ENCODE results near the gene CD248.
"Not testable (repeated sequence)": the region's sequence is repeated elsewhere in the genome, so short reads cannot be mapped to it uniquely, and the experiment has no call there.

CD248 gene

DNA sequence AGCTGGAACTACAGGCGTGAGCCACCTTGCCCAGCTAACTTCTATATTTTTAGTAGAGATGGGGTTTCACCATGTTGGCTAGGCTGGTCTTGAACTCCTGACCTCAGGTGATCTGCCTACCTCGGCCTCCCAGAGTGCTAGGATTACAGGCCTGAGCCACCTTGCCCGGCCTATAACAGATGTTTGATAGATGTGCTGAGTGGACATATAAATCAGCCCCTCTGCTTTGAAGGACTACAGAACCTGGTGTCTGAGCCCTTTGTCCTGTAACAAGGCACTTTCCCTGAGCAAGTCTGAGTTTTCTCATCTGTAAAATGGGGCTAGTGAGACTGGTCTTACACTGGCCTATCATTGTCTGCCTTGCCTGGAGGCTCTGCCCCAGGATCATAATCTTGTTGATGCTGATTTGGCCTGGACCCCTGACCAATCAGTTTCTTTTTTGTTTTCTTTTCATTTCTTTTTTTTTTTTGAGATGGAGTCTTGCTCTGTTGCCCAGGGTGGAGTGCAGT is 12.4 kb upstream of the CD248 start:
- no peak for DNase-seq (ENCODE audit: low spot score)

DNA sequence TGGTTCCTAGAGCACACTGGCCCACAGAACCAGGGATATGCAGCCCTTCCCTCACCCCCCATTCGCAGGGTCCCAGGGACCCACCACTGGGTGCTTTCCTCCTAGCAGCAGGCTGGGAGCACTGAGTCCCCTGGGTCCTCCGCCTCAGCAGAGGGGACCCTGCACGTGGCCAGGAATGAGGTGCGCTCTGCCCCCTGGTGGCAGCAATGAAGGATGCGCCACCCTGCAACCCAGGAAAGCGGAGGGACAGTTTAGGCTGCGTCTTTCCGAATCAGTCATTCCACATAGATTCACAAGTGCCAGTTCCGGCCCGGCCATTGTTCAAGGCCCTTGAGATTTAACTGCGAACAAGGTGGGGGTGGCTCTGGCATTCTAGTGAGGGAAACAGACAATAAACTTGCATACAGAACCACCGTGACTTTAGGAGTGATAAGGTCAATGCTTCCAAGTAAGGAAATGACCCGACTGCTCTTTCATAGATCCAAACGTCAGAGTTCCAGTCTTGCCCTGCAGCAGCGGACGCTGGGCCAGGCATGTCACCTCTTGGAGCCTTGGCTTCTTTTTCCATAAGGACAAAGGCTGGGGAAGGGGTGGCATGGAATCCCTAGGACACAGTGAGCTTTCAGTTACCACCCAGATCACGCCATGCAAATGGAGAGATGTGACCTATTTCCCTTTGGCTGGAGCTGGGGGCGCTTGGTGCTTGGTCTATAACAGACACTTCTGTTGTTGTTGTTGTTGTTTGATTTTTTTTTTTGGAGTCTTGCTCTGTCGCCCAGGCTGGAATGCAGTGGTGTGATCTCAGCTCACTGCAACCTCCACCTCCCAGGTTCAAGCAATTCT is 11.7 kb upstream of the CD248 start:
- DNase-seq (ENCODE audit: low spot score): peak; percentile 83

DNA sequence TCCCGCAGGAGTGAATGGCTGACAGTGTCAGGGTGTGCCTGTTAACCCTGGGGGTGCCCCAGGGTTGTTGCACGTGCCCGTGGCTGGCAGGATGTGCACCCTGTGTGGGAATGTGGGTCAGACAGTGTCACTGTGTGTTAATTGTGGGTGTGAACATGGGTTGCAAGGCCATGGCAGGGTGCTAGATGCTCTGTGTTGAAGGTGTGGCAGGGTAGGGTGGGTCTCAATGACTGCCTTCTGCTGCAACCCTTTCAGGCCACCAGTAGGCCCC is 11.1 kb upstream of the CD248 start:
- no peak for DNase-seq (ENCODE audit: low spot score)

DNA sequence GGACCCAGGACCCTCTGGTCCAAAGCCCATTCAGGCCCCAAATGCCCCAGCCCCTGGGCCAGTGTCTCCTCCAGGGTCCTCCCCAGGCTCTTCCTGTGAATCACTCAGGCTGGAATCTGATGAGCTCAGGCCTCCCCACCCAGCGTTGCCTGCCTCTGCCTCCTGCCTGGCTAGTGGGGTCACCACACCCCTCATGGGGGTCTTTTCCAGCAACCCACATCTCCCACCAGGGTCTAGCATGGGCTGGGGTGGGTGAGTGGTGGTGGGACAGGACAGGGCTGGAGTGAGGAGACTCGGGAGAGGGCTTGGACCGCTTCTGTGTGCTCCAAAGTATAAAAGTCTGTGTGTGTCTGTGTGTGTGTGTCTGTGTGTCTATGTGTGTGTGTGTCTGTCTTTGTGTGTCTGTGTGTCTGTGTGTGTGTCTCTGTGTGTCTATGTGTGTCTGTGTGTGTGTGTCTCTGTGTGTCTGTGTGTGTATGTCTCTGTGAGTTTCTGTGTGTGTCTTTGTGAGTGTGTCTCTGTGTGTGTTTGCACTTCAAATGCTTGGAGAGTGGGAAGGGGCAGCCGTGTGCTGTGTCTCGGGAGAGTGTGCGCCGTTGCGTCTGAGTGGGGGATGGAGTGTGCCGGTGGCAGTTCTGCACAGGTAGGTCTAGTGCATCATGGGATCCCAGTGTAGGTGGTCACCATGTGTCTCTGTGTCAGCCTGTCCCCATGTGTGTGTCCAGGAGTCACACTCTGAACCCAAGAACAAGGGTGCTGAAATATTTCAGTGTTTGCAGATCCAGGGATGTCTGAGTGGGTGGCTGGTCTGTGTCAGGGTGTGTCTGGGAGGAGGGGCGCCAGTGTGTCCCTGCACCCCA is 10.6 kb upstream of the CD248 start:
- no peak for DNase-seq (ENCODE audit: low spot score)

DNA sequence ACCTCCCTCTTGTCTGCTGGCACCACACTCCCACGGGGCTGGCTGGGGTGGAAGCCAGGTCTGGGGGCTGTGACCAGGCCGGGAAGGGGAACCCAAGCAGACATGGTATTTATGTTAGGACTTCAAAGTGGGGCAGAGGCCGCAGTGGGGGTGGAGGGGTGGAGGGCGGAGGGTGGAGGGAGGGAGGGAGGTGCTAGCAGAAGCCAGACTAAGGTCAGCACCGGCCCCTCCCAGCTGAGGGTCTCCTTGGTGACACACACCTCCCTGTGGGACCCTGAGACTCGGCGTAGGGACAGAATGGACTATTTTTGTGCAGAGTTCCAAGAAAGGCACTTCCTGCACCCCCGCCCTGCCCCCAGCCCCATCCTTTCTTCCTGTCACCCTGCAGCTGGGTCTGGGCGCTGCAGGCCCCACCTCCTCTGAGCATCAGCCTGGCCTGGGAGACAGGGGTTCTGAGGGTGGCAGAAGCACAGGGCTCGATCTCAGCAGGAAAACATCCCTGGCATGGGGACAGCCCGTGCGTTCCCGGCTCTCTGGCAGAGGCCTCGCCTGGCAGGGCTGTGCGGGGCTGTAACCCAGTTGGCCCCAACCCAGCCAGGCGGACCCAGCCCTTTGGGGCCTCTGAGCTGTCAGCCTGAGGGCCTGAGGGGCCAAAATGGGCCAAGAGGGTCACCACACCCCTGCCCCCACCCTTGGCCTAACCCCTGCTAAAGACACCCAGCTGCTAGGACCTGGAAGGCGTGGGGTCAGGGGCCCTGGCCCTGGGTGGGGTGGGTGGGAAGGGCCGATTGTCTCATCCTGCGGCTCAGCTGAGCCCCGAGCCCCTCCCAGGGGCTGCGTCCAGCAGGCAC is 9.6 kb upstream of the CD248 start:
- peak; percentile 59 for DNase-seq (ENCODE audit: low spot score)

DNA sequence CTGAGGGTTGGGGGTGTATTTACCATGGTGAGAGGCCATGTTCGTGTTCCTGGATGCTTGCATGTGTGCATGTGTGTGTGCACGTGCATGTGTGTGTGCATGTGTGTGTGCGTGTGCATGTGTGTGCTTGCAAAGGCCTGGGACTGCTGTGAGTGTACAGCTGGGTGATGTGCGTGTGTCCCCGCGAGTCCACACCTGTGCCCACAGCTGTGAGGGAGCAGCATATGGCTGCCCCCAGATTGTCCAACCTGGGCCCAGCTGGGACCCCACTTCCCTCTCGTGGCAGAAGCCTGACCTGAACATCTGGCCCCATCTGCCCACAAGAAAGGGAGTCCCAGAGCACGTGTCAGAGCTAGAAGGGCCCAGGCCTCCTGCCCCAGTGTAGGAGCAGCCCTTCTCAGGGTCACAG is 8.4 kb upstream of the CD248 start:
- no peak for DNase-seq (ENCODE audit: low spot score)

DNA sequence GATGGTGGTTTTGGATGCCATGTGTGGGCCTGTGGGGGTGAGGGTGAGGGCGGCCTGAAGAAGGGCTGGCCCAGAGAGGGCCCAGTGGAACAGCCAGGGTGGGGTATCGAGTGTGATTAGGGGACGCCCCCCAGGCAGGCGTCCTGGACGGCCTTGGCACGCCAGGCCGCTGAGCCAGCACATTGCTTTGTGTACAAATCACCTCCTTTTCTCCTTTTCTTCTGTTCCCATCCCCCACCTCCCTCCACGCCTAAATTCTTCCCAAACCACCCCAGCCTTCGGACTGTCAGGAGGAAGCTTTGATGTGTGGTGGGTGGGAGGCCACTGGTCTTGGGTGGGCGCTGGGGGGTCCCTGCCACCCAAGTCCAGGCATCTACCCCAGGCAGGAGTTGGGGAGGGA is 7.8 kb upstream of the CD248 start:
- no peak for DNase-seq (ENCODE audit: low spot score)

DNA sequence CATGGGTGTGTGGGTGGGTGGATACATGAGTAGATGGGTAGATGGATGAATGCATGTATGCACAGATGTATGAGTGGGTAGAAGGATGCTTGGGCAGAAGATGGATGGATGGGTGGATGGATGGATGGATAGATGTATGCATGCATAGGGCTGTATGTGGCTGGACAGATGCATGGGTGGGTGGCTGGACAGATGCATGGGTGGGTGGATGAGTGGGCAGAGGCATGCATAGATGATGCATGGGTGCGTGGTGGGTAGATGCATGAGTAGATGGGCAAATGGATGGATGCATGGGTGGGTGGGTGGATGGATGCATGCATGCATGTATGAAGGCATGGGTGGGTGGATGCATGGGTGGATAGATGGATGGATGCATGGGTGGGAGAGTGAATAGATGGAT is 6.8 kb upstream of the CD248 start:
- DNase-seq (ENCODE audit: low spot score): no peak

DNA sequence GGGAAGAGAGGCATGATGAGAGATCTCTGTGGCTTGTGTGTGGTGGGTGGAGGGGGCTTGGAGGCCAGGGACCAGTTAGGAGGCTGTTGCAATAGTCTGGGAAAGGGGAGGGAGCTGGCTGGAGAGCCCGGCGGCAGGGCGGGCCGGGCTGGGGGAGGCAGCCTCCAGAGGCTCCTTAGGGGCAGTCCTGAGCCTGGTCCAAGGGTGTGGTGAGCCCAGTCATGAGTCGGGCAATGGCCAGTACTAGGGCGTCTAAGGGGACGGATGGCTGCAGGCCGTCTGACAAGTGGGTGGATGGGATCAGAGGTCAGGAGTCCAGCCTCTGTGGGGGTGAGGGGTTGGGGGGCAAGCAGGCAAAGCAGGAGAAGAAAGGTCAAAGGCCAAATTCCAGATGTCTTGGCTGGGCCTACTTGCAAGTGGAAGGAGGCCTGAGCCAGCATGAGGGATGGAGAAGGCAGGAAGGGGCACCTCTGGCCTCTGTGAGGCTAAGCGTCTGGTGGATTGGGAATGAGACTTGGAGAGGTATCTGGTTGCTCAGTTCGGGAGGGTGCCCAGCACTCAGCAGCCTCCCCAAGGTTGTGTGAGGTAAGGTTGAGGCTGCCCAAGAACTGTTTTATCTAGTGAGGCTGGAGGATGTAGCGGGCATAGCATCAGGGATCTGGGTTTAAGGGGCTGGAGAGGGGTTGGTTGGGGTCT is 6.0 kb upstream of the CD248 start:
- DNase-seq (ENCODE audit: low spot score): no peak

DNA sequence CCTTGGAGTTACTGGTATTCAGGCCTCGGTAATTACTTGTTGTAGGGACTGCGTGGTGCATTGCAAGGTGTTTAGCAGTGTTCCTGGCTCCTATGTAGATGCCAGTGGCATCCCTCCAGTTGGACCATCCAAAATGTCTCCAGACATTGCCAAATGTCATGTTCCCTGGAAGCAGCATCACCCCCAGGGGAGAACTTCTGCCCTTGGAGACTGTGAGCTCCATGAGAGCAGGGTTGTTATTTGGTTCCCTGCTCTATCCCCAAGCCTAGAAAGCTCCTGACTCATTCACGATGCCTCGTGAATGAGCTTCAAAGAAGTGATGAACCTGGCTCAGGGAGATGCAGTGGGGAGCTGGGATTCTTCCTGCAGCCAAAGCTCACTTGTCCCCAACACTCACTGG is 4.8 kb upstream of the CD248 start:
- DNase-seq (ENCODE audit: low spot score): no peak

DNA sequence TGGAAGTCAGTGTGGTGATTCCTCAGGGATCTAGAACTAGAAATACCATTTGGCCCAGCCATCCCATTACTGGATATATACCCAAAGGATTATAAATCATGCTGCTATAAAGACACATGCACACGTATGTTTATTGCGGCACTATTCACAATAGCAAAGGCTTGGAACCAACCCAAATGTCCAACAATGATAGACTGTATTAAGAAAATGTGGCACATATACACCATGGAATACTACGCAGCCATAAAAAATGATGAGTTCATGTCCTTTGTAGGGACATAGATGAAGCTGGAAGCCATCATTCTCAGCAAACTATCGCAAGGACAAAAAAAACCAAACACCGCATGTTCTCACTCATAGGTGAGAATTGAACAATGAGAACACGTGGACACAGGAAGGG is 3.9 kb upstream of the CD248 start:
- DNase-seq (ENCODE audit: low spot score): not testable (repeated sequence)

DNA sequence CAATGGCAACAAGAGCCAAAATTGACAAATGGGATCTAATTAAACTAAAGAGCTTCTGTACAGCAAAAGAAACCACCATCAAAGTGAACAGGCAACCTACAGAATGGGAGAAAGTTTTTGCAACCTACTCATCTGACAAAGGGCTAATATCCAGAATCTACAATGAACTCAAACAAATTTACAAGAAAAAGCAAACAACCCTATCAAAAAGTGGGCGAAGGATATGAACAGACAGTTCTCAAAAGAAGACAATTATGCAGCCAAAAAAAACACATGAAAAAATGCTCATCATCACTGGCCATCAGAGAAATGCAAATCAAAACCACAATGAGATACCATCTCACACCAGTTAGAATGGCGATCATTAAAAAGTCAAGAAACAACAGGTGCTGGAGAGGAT is 3.4 kb upstream of the CD248 start:
- DNase-seq (ENCODE audit: low spot score): not testable (repeated sequence)

DNA sequence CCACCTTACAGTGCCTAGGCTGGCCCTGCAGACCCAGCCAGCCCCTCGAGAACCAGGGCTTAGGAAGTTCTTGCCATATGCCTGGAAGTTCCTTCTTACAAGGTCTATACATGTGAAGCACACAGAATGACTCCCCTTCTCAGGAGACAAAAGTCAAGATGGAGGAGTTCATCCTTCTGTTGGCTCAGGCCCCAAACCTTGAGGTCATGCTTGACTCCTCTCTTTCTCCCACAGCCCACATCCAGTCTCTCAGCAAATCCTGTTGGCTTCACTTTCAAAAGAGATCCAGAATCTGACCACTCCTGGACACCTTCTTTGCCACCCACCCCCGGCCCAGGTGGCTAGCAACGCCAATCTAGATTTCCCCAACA is 1.7 kb upstream of the CD248 start:
- DNase-seq (ENCODE audit: low spot score): no peak

DNA sequence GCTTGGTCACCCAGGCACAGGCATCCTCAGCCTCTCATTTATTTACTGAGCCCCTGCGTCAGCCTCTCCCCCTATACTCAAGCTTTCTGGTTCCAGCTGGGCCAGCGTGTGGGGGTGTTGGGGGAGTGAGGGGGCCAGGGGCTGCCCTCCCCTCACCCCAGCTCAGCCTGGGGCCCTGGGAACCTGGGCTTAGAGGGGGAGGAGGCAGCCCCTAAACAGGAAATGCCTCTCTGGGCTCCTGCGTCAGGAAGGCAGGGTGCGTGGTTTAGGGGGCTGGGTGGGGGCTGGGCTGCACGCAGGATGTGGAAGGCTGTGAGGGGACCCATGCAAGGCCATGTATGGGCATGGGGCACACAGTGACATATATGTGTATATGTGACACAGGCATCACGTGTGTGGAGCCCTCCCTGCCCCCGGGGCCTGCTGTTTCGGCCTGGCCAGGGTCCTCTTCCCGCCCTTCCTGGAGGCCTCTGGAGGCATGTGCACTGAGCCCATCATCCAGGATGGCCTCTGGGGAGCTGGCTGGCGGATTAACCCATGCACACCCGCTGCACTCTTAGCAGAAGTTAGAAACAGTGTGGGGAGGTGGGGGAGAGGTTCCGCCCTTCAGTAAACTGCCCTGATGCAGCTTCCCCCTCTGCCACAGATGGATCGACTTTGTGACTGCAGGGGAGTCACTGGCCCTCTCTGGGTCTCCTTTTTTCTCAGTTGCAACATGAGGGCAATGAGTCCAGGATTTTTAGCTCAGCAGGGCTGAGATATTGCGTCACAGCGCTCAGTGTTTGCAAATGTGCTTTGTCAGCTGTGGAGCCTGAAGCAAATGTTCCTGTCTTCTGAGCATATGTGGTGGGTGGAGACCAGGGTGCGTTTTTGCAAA is 1.1 kb upstream of the CD248 start:
- peak; percentile 68 for DNase-seq (ENCODE audit: low spot score)

DNA sequence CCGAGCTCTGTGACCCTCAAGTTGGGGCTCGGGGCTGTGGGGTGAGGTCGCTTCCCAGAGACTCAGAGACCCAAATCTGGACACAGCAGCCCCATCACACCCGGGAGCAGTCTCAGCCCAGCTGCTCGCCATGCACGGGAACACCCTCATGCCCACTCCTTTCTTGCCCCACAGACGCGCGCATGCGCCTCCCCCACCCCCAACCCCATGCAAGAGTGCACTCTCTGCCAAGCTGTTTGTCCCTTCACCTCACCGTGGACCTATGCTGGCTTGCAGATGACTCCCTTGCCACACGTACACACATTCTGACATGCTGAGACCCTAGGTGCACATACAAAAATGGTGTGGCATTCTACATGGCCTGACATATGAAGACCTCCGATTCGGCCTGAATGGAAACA is 478 bp upstream of the CD248 start:
- peak; percentile 33 for DNase-seq (ENCODE audit: low spot score)

DNA sequence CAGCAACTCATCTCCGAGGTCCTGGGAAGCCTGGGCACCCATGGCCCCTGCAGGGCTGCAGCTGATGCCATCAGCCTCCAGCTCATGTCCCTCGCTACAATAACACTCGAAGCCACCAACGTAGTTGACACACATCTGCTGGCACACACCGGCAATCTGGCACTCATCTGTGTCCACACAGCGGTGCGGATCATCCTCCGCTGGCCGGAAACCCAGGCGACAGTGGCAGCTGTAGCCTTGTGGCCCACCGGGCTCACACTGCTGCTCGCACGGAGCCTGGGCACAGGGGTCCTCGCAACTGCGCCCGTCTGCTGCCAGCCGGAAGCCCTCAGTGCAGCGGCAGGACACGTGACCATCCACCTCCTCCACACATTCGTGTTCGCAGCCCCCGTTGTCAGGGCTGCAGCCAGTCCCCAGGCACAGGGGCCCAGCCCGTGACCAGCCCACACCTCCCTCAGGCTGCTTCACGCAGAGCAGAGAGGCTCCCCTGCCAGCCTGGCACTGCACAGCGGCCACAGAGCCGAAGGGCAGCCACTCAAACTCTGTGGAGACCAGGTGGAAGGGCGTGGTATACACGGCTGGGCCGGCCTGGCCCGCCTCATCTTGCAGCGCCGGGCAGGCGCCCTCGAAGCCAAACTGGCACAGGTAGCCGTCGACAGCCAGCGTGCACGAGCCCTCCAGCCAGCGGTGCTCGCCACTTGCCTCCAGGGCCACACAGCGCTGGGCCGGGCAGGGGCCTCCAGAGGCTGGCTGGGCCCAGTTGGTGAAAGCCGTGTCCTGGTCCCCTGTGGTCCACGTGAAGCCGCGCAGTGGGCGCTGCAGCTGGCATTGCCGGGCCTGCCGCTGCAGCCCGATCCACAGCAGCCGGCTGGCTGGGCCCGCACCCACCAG is 678 bp downstream of the CD248 start:
- DNase-seq (ENCODE audit: low spot score): no peak

DNA sequence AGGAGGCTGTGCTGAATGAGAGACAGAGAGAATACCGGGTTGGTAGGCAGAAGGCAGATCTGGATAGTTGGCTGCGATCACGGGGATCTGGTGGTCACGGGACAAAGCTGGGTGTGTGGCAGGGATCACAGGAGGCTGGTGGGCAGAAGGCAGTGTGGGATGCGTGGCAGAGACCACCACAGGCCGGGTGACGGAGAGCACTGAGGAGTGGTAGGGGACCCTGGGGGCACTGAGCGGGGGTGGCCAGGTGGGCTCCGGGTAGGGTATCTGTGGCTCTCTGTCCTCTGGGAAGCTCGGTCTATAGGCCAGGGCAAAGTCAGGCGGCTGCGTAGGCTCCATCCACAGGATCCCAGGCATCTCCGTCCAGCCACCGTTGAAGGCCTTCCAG is 1.4 kb downstream of the CD248 start:
- DNase-seq (ENCODE audit: low spot score): no peak

DNA sequence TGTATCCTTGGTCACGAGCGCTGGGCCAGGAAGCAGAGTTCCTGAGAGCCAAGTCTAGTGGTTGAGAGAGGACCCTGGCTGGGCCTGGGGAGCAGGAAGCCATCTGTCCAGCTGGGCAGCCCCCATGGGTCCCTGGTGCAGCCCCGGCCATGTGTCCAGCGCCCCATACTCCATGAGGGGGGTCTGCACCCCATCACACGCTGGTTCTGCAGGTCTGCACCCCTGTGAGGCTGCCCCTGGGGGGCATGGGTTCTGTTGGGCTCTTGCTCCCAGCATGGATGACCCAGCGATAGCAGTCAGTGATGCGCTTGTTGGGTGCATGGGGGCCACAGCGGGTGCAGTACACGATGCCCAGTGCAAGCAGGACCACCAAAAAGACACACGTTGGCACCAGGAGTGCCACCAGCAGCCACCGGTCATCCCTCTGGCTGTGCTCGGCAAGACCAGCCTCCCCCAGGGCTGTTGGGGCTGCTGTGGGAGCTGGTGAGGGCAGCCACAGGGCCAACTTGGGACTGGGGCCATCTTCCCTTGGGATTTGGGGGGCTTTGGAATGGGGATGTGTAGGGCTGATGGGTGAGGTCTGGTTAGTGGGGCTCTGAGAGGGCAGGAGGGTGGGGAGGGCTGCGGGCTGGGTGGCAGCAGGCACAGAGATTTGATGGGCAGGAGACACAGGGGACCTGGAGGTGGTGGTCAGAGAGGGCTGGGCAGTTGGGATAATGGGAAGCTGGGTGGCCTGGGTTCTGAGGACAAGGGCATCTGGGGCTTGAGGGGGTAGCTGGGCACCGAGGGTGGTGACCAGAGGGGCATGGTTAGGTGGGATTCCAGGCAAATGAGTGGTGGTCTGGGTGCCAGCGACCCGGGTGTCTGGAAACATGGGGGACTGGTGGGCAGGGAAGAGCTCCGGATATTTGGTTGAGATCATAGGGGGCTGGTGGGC is 2.0 kb downstream of the CD248 start:
- DNase-seq (ENCODE audit: low spot score): no peak

DNA sequence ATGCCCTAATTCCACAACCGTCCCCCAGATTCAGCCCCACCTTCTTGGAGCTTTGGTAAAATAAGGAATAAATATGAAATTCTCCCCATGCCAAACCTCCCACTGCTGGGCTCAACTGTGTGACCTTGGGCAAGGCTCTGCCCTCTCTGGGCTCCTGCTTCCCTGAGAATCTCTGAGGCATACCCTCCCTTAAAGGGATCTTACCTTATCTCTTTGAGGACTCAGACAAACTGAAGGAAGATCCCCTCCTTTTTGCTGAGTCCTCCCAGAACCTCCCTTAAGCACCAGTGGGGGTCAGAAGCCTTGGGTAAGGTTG is 2.7 kb downstream of the CD248 start:
- DNase-seq (ENCODE audit: low spot score): no peak
